Left forelimb (tissue), 1 donor: ENCODE results near the gene DENND11.

Experiments
- DNase-seq: peaks from one replicate; pipeline ENCODE4 v3.0.0-alpha.2; 2018; ENCODE audit warnings: low spot score

The DENND11 gene

GRCh38 chr7:141676618-141677017 is 25.3 kb downstream of the DENND11 start:
- no peak for DNase-seq

- DNase-seq = no peak
These were observed 26.3 kb downstream of the DENND11 start for GRCh38 chr7:141675436-141676215.

GRCh38 chr7:141674702-141675101 is 27.3 kb downstream of the DENND11 start:
- no peak for DNase-seq

- no peak for DNase-seq
These were observed 27.7 kb downstream of the DENND11 start for GRCh38 chr7:141674171-141674671.

- no peak for DNase-seq
These were observed 28.6 kb downstream of the DENND11 start for GRCh38 chr7:141673346-141673745.

DNA sequence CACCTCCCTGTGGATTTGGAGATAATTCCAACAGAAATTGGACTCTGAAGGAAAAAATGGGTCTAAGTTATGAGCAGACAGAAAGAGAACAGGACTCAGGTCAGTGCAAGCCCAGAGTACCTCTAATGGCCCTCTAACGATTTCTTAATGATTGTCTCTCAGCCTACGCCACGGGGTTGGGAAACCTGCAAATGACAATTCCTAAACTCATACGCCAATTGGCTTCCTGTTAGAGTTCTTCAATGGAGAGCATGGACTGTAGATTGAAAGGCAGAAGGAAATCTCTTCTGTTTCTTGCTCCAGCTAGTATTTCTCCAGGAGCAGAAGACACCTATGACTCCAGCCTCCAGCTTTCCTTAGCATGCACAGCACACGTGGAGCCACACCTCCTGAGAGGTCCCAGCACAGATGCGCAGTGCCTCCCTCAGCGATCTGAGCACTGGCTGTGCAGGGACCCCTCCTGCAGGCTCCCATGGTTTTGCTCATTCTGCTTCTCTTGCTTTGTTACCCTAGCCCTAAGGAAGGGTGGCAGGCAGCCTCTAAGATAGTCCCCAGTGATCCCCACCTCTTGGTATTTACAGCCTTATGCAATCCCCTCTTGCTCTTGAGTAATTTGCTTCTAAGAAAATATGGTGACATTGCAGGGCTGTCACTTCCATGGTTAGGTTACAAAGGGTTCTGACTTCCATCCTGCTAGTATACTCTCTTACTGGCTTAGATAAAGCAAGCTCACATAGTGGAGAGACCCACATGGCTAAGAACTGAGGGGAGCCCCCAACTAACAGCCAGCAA is 30.1 kb downstream of the DENND11 start:
- DNase-seq = no peak

DNA sequence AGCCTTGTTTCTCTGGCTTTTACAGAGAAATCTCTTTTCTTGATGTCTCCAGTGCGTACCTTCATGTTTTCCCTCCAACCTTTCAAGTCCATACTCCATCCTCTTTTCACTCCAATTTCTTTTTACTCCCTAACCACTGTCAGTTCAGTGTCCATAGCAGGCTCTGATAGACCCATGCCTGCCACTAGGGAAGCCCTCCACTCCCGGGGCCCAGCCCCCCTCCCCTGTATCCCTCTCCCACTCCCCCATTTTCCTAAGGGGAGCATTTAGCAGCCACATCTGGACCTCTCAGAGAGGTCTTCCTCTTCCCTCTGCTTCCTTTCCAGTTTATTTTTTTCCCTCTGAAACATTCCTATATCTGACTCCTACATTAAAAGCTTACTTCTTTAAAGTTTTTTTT is 33.1 kb downstream of the DENND11 start:
- no peak for DNase-seq

DNA sequence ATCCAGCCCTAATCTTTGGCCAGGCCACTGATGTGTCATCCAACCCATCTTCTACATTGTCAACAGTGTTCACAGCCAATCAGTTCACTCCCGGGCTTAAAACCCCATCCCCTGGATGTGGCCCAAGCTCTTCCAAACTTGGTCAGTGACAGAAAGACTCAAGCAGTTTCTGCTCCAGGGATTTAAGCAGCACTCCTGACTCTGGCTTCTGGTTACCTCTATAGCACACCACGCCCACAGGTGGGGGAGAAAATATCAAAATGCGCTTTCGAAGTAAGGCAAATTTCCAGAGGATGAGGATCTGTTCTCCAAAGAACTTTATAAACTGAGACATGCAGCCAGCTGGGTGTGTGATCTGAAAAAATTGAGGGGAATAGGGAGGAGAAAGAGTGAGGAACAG is 35.9 kb downstream of the DENND11 start:
- no peak for DNase-seq

- DNase-seq = no peak
These were observed 36.5 kb downstream of the DENND11 start for GRCh38 chr7:141665208-141666035.

GRCh38 chr7:141664450-141664849 is 37.5 kb downstream of the DENND11 start:
- no peak for DNase-seq

DNA sequence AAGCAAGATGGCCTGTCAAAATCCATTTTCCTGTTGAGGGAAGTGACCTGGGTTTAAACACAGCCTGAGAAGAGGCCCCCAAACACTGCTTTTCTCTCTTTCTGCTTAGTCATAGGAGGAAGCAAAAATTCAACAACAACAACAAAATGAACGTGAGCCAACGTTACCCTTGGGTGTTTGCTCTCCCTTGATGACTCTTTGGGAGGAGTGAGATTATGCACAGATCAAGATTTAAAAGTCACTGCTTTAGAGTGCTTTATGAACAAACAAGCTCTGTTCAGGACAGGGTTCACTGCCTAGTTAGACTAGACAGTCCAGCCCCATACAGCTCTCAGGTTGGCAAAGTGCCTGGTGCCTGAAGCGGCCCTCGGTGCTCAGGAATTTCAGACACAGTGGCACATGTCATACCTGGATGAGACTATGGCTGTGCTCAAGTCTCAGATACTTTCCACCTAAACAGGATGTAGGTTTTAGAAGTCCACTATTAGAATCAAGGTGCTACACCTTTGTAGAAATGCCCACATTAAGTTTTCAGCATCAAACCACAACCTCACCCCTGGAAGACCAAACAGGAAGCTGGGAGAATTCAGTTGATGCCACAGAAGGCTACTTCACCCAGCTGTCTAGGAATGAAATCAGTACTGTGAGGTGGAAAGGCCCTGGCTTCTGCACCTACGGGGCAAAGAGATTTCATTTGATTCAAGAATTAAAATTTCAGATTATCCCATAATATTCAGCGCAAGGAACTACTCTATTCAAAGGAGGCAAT is 38.7 kb downstream of the DENND11 start:
- no peak for DNase-seq

DNA sequence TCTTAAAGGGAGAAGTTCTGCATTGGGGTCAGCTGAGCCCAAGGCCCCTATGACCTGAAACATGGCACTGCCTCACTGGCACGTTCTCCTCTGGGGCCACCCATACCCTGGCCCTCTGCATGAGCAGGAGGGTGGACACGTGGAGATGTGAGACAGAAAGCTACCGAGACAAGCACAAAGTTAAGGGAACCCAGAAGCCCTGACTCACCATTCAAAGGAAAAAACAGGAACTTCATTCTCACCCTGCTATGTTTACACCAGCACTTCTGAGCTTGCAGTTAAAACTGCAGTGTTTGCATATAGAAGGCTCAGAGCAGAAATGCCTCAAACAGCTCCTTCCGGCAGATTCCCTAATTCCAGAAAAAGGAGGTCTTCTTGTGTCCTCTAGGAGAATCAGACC is 41.7 kb downstream of the DENND11 start:
- no peak for DNase-seq

GRCh38 chr7:141659501-141659900 is 42.5 kb downstream of the DENND11 start:
- no peak for DNase-seq

DNA sequence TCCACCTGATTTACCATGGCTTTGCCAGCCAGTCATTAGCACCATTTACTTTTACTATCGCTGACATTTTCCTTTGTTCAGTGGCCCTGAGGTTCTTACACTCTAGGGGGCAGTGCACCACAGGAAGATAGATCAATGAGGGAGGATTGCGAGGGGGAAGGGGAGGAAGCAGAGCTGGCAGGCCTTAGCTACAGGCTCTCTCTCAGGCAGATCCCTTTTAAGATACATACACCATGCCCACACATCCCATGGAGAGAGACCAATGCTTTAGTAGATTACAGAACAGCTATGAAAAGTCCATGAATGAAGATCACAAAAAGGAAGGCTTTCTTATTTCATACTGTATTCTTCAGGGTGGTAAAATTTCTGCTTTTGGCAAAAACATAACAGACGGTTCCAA is 47.4 kb downstream of the DENND11 start:
- DNase-seq = no peak

- no peak for DNase-seq
These were observed 49.3 kb downstream of the DENND11 start for GRCh38 chr7:141652691-141653090.
